Stimulated activated CD8-positive, alpha-beta memory T cell treated with anti-CD3 and anti-CD28 coated beads, Interleukin-7, amount 100 ng/mL, for 4 hours (primary cell): ENCODE data around the gene TNFSF8.

ENCODE experiments used
- DNase-seq, 2 donors: peaks; one replicate each; pipeline ENCODE4 v3.0.0-alpha.2; 2020; ENCODE audit warnings: low read depth in 2 of 2

Gene TNFSF8, protein sequence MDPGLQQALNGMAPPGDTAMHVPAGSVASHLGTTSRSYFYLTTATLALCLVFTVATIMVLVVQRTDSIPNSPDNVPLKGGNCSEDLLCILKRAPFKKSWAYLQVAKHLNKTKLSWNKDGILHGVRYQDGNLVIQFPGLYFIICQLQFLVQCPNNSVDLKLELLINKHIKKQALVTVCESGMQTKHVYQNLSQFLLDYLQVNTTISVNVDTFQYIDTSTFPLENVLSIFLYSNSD

DNA sequence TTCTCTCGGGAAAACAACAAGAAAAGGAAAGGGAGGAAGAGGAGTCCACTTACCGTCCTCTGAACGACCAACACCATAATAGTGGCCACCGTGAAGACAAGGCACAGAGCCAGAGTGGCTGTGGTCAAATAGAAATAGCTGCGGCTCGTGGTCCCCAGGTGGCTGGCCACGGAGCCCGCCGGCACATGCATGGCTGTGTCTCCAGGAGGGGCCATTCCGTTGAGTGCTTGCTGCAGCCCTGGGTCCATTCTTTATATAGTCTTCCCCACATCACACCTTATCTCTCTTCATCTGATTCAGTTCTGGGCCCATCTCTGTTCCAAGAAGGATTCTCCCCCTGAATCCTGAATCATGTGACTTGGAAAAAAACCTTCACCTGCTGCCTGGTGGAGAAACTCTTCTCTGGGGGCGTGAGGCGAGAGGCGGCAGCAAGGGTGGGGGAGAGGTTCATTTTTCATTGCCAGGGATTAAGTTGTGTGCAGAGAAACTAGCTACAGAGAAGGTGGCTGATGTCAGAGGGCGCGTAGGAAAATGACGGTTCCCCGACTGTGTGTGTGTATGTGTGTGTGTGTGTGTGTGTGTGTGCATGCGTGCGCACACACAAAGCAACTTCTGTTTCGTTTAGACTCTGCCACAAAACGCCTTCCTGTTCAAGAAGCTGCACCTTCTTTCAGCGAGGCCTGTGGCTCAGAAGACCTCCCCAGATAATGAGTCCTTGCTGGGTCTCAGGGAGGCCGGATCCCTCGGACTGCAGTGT is at the start of gene TNFSF8:
TSS of gene TNFSF8 (minus strand) at position 536 of the 757 bp plus-strand sequence. CDS start at position 248, 288 bp downstream.
- peak; percentile 63 to 69 for DNase-seq

DNA sequence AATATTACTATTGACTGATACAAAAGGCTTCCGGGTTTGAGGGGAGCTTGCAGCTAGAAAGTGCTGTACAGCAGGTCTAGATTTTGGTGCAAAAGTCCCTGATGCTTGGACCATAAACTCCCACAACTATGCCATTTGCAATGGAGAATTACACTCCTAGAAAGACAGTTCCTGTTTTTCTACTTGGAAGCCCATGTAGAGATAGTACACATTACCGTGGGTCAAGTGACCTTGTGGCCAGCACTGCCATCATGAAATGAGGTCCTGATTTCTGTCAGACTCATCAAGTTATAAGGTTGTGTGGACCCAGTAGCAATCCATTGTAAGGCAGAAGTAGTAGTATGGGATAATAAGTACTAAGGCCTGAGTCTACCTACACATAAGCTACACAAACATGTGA is 42.8 kb upstream of the TNFSF8 start:
- no peak for DNase-seq

DNA sequence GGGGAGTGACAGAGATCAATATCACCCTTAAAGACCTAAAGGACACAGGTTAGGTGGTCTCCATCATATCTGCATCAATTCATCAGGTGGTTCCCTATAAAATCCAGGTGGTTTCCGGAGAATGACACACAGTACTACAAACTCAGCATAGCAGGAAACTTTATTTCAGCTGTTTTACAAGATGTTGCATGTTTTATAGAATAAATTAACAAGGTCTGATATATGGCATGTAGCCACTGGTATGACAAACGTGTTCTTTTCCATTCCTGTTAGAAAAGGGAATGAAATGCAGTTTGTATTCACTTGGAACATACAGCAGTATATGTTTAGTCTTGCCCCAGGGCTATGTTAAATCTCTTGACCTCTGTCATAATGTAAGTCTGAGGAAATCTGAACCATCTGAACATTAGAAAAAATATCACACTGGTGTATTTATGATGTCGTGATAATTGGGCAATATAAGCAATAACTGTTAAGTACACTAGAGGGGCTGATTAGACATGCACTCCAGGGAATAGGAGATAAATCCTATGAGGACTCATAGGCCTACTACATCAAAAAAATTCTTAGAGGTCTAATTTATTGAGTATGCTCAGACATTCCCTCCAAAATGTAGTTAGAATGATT is 42.2 kb upstream of the TNFSF8 start:
- DNase-seq, result no peak

DNA sequence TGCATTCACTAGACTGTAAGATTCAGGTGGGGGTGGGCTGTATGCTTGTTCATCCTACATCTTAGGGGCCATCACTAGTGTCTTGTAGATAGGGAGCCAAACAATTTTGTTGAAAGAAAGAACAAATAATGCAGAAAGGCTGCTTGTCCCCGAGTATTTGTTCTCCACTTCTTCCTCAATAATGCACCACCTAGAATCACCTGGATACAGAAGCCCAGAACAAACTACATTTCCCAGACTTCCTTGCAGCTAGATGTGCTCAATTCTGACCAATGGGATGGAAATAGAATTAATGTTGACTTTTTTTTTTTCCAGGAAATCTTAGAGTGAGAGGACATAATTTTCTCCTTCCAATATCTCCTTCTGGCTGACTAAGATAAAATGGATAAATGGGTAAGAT is 38.9 kb upstream of the TNFSF8 start:
- DNase-seq, result no peak

DNA sequence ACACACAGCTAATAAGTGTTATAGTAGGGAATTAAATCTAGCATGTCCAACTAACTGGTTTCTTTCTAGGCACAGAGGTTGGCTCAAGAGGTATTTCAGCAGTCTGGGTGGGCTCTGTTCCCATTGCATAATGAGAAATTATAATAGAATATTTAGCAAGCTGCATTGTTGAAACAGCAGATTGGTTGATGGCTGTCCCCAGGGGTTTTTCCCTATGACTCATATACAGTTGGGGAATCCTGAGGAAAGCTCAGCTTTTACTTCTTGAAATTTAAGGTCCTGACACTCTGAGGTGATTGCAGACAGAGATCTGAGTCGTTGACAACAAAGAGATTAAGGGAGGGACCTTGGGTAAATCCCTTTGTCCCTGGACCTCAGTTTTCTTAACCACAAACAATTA is 38.3 kb upstream of the TNFSF8 start:
- DNase-seq, result no peak

DNA sequence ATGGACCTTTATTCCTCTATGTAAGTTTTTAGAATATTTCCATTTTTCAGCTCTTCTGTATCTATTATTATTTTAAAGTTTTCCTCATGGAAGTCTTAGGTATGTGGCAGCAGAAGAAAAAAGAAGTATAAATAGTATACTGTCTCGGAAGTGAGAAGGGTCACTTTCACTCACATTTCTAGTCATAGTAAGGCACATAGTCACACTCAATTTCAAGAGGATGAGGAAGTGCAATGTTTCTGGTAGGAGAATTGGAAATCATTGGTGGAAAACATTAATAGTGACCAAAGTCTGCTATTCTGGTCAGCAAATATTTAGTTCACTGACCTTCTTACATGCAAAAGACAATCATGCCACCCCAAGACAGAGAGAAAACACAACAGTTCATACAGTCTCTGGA is 35.2 kb upstream of the TNFSF8 start:
- DNase-seq, result no peak

DNA sequence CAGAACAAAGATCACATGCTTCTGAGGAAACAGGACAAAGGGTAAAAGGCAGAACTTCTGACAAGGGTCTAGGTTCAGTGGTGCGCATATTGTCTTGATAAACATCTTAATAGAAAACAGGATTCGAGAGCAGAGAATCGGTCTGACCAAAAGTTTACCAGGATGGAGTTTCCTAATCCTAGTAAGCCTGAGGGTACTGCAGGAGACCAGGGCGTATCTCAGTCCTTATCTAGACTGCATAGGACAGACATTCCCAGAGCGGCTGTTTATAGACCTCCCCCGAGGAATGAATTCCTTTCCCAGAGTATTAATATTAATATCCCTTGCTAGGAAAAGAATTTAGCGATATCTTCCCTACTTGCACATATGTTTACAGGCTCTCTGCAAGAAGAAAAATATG is 32.4 kb upstream of the TNFSF8 start:
- DNase-seq, result no peak

DNA sequence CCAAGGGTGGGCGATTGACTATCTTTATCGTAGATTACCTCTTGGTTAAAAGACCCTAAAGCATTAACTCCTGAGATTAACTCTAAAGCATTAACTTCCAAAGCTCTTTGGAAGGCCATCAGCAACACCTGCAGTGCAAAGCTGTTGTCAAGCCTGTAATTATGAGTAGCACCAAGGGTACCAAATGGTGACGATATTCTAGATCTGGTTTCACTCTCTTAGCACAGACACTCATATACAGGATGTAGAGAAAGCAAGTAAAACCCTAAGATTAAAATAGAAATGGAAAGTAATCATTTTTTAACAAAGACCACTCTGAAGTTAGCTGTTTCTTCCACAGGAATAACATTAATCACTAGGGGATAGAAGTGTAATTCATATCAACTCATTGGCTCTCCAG is 29.9 kb upstream of the TNFSF8 start:
- DNase-seq, result no peak

DNA sequence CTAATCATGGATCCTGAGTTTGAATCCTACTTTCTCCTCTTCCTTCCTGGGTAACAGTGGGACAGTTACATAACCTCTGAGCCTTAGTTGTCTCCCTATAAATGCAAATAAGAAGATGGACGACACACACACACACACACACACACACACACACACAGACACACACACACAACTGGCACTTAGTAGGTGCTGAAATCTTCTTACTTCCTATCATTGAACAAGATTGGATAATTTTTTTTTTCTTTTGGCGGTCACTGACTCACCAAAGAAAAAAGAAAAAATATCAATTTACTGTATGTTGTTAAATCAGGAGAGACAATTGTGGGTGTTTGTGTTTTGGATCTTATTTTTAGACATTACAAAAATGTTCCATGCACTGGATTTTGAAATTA is 28.4 kb upstream of the TNFSF8 start:
- no peak for DNase-seq

DNA sequence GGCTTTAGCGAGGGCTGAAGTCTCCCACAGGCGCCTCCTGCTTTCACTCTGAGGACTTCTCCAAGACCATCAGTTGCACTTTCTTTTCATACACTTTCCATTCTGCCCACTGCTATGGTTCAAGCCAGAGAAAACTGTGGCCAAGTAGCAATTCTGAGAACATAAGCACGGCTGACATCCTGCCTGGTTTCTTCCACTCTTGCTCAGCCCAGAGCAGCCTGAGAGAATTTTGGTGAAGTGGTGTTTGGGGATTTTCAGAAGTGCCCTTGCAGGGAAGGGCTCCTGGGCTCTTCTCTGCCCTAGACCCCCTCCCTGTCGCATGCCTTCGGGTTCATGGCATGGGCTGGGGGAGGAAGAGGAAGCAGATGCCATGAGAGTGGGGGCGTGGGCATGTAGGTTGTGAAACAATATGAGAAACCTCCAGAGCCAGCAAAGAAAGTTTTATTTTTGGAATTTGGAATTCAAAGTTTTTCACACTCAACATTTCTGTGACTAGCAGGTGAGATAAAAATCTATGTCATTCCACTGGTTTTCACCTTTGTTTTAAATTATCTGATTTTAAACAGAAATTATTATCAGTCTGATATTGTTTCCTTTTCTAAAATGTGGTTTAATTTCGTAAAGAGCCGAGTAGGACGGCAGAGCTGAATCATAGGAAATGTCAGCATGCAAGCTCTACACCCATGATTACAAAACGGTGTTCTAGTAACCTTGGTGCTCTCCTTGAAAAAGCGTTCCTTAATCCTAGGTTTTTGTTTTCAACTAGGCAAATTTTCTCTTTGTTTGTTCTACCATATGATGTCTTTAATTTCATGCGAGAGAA is 27.8 kb upstream of the TNFSF8 start:
- peak; percentile 42 to 47 for DNase-seq

DNA sequence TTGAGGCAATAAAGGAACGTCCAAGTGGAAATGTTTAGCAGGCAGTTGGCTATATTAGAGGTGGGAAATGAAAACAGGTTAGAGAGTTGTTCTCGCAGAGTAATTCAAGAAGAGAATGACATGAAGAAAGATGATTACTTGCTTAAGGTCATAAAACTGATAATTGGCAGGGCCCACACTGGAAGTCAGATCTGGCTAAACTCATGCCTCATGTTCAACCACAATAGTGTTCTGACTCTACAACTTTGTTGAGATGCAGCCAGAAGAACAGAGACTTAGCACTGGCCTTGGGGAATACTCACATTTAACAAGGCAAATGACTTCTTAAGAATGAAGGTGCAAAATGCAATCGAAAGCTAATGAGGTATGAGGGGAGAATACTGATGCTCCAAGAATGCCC is 27.2 kb upstream of the TNFSF8 start:
- DNase-seq, result no peak

DNA sequence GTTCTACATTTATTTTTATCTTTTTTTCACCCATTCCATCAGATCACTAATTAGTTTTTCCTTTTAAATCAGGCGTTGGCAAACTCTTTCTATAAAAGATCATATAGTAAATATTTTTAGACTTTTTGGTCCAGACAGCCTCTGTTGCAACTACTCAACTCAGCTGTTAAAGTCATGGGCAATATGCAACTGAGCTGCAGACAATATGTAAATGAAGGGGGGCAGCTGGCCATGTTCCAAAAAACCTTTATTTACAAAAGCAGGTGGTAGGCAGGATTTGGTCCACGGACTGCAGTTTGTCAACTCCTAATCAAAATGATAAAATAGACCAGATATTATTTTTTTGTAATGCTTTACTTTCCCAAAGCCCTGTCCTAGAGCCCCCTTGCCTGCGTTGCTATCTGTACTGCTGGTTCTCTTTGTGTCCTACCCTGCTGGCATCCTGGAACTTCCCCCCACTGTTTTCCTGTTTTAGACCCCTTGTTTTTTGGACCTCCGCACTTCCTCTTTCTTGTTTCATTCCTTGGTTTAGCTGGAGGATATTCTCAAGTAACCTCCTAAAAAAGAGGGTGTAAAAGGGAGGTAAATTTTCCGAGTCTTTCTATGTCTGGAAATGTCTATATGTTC is 24.7 kb upstream of the TNFSF8 start:
- DNase-seq, result no peak

DNA sequence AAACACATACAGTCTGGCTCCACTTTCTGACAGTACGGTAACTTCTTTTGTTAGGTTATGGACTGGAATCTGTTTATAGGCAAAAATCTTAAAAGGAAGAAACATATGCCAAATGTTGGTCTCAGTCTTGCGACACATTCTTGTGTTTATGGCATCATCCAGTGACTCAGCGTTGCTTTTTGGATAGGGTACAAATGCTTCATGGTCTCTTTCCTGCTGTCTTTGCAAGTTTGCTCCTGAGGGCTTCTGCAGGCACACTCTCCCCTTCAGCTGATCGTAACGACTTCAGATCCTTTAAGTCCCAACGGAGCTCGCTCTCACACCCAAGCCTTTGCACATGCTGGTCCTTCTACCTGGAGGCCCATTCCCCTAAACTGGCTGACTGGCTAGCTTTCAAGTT is 23.6 kb upstream of the TNFSF8 start:
- no peak for DNase-seq

DNA sequence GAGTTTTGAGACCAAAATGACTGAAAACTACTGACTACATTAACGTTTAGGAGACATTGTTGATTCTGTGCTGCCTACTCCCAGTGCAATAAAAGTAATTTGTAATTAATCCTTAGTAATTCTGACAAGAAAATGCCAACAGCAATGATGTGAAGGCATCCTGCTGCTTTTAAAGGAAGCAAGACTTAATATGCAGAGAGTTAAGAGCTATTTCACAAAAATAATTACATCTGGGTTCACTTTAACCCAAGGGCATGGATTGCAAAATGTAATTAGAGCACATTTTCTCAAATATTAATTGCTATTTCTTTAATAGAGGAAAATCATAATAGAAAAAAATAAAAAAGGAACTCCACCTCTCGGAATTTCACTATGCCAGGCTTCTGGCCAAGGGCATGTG is 22.7 kb upstream of the TNFSF8 start:
- no peak for DNase-seq

DNA sequence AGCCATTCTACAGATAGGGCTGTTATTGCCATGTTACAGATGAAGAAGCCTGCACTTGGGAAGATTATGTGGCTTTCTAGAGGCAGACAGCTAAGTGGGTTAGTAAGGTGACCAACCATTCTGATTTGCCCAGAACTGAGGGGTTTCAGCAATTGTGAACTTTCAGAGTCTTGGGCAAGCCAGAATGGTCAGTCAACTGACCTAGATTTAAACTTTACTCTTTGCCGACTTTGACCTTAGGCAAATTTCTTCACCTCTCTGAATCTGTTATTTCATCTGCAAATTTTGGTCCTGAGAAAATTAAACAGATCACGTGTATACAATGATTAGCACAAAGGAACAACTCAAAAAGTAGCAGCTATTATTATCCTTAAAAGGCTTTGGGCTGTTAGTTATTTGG is 20.4 kb upstream of the TNFSF8 start:
- no peak for DNase-seq

DNA sequence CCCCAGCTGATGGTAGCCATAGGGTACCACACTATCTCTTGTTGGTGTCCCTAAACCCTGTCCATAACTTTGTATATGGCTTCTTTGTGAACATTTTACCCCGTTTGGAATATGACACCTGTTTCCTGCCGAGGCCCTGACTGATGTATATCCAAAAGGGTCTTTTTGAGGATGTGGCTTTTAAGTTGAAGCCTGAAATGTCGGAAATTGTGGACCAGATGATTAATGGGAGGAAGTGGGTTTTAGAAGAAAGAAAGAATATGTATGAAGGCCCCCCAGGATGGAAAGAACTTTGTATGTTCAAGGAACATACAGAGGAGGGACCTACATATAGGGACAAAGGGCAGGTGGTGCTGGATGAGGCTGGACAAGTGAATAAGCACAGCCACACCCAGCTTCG is 16.7 kb upstream of the TNFSF8 start:
- DNase-seq, result no peak

DNA sequence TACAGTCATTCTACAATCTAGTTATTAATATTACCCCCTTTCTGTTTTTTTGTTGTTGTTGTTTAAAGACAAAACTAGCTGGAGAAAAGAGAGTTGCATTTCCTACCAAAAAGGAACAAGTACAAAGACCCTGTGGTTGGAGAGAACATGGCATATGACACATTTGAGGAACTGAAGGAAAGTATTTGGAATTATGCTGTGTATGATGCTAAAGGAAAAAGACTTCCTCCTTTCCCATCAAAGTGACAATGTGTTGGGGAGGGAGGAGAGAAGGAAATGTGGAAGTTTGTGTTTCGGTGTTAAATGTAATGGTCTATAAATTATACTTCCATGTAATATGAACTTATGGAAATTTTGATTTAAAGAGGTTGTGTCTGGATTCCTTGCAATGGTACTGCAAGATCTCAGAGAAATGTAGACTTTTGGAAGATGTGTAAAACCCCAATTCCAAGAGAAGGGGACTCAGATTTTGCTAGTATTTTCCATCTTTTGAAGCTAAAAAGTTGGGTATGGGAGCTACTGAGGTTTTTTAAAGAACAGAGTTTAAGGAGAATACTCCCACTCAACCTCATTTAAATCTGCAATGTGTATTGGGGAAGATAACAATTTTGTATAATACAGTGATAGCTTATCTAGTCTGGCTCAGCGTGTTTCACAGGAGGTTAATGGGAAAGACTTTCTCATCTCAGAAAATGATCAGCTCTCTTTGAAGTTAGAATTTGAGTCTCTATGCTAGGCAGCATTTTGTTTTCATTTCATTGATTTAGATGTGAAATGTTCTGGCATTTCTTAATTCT is 15.4 kb upstream of the TNFSF8 start:
- DNase-seq, result no peak

DNA sequence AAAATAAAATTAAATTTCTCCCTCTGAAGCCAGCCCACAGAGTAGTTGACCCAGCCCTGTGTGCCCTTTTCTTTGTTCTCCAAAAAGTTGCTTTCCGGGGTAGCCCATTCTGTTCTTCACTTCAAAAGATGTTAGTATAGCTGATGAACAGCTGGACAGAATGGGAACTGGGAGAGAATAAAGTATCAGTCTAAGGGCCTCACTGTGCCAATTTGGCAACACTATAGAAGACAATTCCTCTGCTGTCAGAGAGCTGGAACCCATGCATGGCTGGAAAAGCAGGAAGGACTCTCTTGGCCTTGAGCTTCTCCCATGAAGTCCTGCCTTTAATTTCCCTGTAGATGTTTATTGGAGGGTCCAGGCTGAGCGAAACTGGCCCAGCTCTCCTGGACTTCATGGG is 11.0 kb upstream of the TNFSF8 start:
- no peak for DNase-seq

DNA sequence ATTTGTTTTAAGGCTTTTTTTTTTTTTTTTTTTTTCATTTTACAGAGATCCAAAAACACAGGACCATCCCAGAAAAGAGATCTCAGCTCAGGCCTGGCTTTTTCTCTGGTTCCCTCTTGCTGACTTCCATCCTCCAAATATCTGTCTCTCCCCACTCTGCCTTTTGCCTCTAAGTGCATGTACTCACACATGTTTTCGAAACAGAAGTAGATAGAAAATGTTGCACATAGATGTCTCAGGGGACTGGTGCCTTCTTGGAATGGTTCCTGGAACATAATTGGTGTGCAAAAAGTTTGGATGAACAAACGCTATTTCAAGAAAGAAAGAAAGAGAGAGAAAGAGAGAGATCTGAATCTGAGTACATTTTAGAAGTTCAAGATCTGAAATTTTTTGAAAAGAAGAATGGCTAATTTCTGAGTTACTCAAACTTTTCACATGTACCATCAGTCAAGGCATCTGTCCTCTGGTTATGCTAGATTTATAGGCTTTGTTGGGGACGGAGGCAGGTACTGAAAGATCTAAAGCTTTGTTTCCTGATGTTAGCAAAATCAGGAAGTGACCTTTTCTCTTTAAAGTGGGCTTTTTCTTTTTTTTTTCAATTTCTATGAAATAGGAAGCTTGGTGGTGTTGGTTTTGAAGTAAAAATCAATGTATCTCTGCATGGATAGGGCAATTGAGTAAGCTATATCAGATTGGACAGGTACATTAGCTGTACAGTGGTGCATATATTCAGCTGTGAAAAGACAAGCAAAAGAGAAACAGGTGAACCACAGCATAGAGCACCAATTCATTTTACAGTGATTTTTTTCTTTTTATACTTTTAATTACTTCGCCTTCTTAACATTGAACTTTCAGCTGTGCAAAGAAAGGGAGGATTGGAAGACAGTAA is 8.5 kb upstream of the TNFSF8 start:
- no peak for DNase-seq

DNA sequence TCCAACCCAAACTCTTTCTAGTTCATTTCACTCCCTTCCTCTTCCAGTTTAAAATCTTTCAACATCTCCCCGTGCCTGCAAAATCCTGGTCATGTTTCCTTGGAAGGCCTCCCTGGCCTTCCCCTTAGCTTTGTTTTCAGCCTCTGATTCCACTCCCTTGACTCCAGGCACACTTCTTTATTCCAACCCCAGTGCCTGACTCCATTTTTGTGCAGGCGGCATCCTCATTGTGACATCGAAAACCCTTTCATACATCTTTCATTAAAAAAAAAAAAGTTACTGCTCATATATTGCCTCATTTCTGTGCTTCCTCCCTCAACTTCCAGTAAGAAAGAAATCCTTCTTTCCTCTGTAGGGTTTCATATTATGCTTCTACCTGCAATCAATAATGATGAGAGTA is 7.1 kb upstream of the TNFSF8 start:
- DNase-seq, result no peak
